ENCODE data around the gene IRS1.

- TF ChIP-seq ZNF274 (IDR thresholded peaks at IDR 0.05; ENCODE audit: low read depth, low read length) (no peak), YY1 (IDR thresholded peaks at IDR 0.05; ENCODE audit: insufficient read depth, insufficient read length) (no peak), SUZ12 (IDR thresholded peaks at IDR 0.05; ENCODE audit: extremely low read depth, insufficient read depth, insufficient read length) (no peak)
Measured at GRCh38 chr2:226755631-226756030, 44.0 kb downstream of the IRS1 start.
